GM12873 (cell line): ENCODE data around the gene RBBP5.

Experiments used
- TF ChIP-seq, protein P1 (sequence below): IDR thresholded peaks from 2 replicates; pipeline ENCODE4 v1.5.1; 2012; ENCODE audit warnings: low read depth, mild to moderate bottlenecking, moderate library complexity, low read length, control low read depth; ENCODE audit not compliant: insufficient read depth; ENCODE audit errors: missing control alignments

The RBBP5 gene

DNA sequence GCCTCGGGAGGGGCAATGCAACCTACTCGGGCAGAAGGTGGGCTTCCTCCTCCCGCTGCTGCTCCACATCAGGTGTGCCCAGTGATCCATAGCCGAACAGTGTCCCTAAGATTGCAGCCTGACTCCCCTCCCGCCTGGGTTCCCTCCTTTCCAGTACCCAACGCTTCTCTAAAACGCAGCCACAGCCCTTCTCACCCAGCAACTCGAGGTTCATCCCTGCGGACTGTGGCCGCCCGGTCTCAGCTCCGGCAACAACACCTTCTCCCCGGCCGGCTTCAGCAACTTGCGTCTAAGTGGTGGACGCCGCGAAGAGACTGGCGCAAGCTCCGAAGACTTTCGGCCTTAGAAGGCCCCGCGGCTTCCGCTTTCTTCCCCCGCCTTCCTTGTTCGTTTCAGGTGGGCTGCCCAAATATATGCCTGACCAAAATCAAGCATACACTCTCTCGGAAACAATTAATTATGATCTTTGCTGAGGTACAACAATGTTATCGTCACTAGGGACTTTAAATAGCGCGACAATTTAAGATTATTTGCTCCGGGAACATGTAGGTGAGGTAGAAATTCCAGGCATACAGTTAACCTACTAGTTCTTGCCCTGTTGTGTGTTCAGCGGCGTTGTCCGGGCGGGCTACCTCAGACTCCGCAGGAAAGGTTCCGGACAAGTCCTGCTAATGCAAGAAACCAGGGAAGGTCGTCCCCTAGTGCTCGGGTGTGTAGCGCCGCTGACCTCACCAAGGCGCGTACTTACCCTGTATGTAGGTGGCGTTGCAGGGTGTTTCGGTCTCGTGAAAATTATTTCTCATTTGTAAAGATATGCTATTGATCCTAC lies at the start of gene RBBP5:
Gene RBBP5, minus strand, starts transcription at position 319 of the 829 bp plus-strand sequence. Its CDS starts 105 bp downstream, at position 214.
- TF ChIP-seq, protein P1, sequence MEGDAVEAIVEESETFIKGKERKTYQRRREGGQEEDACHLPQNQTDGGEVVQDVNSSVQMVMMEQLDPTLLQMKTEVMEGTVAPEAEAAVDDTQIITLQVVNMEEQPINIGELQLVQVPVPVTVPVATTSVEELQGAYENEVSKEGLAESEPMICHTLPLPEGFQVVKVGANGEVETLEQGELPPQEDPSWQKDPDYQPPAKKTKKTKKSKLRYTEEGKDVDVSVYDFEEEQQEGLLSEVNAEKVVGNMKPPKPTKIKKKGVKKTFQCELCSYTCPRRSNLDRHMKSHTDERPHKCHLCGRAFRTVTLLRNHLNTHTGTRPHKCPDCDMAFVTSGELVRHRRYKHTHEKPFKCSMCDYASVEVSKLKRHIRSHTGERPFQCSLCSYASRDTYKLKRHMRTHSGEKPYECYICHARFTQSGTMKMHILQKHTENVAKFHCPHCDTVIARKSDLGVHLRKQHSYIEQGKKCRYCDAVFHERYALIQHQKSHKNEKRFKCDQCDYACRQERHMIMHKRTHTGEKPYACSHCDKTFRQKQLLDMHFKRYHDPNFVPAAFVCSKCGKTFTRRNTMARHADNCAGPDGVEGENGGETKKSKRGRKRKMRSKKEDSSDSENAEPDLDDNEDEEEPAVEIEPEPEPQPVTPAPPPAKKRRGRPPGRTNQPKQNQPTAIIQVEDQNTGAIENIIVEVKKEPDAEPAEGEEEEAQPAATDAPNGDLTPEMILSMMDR = peak; percentile 81

DNA sequence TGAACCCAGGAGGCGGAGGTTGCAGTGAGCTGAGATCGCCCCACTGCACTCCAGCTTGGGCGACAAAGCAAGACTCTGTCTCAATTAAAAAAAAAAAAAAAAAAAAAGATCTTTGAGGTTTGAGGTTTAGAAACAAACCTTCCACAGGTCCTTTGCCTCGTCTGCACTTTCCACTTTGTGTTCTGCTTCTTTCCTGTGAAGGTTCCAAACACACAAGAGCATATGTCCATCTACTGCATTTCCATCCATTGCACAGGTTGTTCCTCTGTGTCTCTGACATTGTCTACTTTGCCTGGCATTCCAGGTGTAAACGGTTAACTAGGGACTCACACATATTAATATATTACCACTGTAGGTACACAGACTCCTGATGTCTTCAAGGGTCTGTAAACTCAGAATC lies 49.6 kb upstream of the RBBP5 start:
- TF ChIP-seq, protein P1 = no peak

- TF ChIP-seq, protein P1 = no peak
Observed at GRCh38 chr1:205170532-205171269, 48.9 kb upstream of the RBBP5 start.

DNA sequence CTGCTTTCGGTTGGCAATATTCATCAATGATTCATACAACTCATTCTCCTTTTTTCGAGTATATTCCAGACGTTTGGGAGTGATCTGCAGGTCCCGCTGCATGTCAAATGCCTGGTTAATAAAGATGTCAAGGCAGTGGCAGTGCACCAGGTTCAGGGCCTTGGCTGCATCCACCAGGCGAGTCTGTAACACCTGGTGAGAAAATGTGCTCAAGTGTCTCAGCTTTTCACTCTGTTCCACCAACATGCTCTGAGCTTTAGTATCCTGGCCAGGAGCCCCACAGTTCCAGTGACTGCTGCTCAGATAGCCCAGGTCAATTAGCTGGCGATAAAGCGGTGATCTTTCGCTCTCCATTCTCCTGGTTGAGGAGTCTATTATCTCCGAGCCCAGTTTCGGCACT lies 47.5 kb upstream of the RBBP5 start:
- TF ChIP-seq, protein P1 = no peak

DNA sequence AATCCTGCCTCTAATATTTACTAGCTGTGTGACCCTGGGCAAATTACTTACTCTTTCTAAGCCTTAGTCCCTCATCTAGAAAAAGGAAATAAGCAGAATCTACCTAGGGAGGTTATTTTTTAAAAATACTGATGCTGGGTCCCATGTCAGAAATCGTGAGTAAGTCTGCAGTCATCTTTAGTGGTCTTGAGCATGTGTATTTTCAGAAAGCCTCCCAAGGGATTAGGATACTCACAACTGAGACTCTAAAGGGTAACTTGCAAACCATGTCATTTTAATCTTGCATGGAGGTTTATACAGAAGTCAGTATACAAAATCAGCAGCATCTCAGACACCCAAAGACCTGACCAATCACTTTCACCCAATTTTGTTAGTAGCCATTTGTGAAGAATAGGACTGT lies 46.5 kb upstream of the RBBP5 start:
- TF ChIP-seq, protein P1 = no peak

GRCh38 chr1:205162301-205162700 lies 40.5 kb upstream of the RBBP5 start:
- TF ChIP-seq, protein P1 = no peak

- TF ChIP-seq, protein P1 = no peak
Observed at GRCh38 chr1:205161076-205161475, 39.3 kb upstream of the RBBP5 start.
